Fibroblast of lung (primary cell): ENCODE results near the gene ZNF609. TPM values are rescaled to one million over a fixed set of nuclear protein-coding genes. Genes with fewer than 3 reads are reported as not detected.

Experiments
- DNase-seq, 2 donors: peaks; one replicate each; pipeline versions ENCODE4 v3.0.0 to v3.0.0-alpha.2; 2010; ENCODE audit warnings: low read depth in 2 of 2
- H2AFZ ChIP-seq: 2 replicates; pipeline ENCODE4 v1.5.1; 2012; ENCODE audit warnings: low read length, control low read depth, inconsistent platforms
- H3K27ac ChIP-seq: 2 replicates; pipeline ENCODE4 v1.5.1; 2011; ENCODE audit warnings: low read length, control low read depth; ENCODE audit not compliant: insufficient read depth
- H3K27me3 ChIP-seq: 2 replicates; pipeline ENCODE4 v1.5.1; 2011; ENCODE audit warnings: mild to moderate bottlenecking, low read length; ENCODE audit not compliant: control insufficient read depth, insufficient read depth
- H3K36me3 ChIP-seq: 2 replicates; pipeline ENCODE4 v1.5.1; 2011; ENCODE audit warnings: low read length; ENCODE audit not compliant: control insufficient read depth, insufficient read depth
- H3K4me1 ChIP-seq: 2 replicates; pipeline ENCODE4 v1.5.1; 2011; ENCODE audit warnings: low read length; ENCODE audit not compliant: control insufficient read depth, insufficient read depth; ENCODE audit errors: extremely low read depth
- H3K4me2 ChIP-seq: 2 replicates; pipeline ENCODE4 v1.5.1; 2011; ENCODE audit warnings: low read length, control low read depth; ENCODE audit not compliant: insufficient read depth; ENCODE audit errors: extremely low read depth
- H3K4me3 ChIP-seq, 4 experiments: fragments of 200-600 bp in 1 of 4; sonication (generic) in 1 of 4; replicated peaks in 1 of 4; 2 replicates each; pipeline ENCODE4 v1.5.1; 2011 to 2016; ENCODE audit warnings: low read length in 4 of 4, low read depth in 3 of 4, mild to moderate bottlenecking in 3 of 4, control low read depth in 2 of 4, inconsistent platforms in 1 of 4, mixed read lengths in 1 of 4; ENCODE audit not compliant: insufficient read depth in 1 of 4; ENCODE audit errors: control extremely low read depth in 1 of 4
- H3K79me2 ChIP-seq: 2 replicates; pipeline ENCODE4 v1.5.1; 2012; ENCODE audit warnings: mild to moderate bottlenecking, low read length, inconsistent platforms; ENCODE audit not compliant: control insufficient read depth, insufficient read depth
- H3K9ac ChIP-seq: 2 replicates; pipeline ENCODE4 v1.5.1; 2011; ENCODE audit warnings: mild to moderate bottlenecking, low read length, control low read depth; ENCODE audit not compliant: insufficient read depth
- H3K9me3 ChIP-seq: 2 replicates; pipeline ENCODE4 v1.5.1; 2012; ENCODE audit warnings: low read depth, low read length; ENCODE audit not compliant: control insufficient read depth, insufficient read depth
- H4K20me1 ChIP-seq: 2 replicates; pipeline ENCODE4 v1.5.1; 2011; ENCODE audit warnings: low read length; ENCODE audit not compliant: control insufficient read depth, insufficient read depth; ENCODE audit errors: extremely low read depth
- EZH2 ChIP-seq: IDR thresholded peaks from 2 replicates; pipeline ENCODE4 v1.5.1; 2012; ENCODE audit warnings: low read length, control low read depth, mild to moderate bottlenecking; ENCODE audit errors: missing control alignments
- polyA plus RNA-seq, 2 donors: library from polyadenylated mRNA; depleted of rRNA in 1 of 2; stranded (reverse) in 1 of 2; unstranded in 1 of 2; fragments of >200 nt; gene quantifications; 2 replicates each; pipeline ENCODE4 v1.2.1, GENCODE V29; 2011 to 2012; ENCODE audit warnings: missing spikeins in 1 of 2
- total RNA-seq: library from RNA; depleted of rRNA; stranded (reverse); fragments of >200 nt; gene quantifications from 2 replicates; pipeline ENCODE4 v1.2.1, GENCODE V29; 2014
- TF ChIP-seq, protein P1 (sequence below), 2 donors: IDR thresholded peaks in 1 of 2; conservative IDR thresholded peaks in 1 of 2; 1 replicate in 1 of 2; 2 replicates in 1 of 2; pipeline ENCODE4 v1.5.1; 2011 to 2012; ENCODE audit warnings: low read length in 2 of 2, control low read depth in 1 of 2, inconsistent platforms in 1 of 2, low read depth in 1 of 2, mild to moderate bottlenecking in 1 of 2

The ZNF609 gene
- total and polyA plus RNA-seq, 2 donors (not counting 1 experiment from before 2014, with no cell fraction given) = 10.8 to 14.7 TPM

DNA sequence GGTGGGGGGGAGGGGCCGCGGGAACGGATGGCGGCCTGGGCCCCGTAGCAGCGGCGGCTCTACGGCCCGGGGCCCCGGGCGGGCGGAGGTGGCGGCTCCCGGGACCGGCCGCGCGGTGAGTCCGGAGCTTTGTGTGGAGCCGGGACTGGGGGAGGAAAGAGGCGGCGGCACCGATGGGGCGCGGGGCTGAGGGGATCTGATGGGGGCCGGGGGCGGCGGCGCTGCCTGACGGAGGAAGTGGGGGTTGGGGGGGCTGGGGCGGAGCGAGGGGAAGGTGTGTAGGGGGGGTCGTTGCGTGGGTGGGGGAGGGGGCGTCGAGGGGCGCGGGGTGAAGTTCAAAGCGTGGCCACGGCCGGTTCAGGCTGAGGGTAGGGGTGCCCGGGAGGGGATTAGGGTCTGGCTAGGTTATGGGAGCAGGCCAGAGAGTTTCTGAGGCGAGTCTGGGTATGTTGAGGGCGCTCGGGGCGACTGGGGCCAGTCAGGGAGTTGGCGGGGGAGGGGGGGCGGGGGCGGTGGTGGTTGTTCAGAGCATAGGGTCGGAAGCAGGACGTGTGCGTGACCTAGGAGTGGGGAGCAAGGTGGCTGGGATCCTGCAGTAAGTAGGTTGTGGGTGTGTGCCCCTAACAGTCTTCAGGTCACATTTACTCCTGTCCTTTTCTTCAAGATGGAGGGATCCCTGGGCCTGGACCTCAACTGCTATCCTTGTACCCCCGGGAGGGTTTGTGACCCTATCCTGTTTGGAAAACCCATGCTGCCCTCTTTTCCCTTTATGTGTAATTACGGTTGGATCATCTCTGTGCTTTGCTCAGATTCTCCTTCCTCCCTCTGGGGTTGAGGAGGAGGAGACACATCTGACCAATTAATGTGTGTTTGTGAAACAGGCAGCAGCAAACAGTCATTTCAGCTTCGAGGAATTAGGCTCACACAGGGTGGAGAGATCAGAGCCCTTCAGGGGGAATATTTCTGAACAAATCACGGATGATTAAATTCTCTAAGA, 644 bp downstream of the ZNF609 start:
- Histone ChIP-seq H3K9ac (peak overlapping the region; percentile 59), H3K36me3 (no peaks in the 10 kb centered on the region), H3K27ac (peak overlapping the region; percentile 56), H3K27me3 (no peaks in the 10 kb centered on the region), H3K4me1 (peaks cover 2% of the 10 kb centered on the region), H3K4me2 (peak overlapping the region; percentile 77), H4K20me1 (no peaks in the 10 kb centered on the region), H3K9me3 (no peaks in the 10 kb centered on the region), H2AFZ (peak overlapping the region; percentile 39), H3K79me2 (peaks cover 43% of the 10 kb centered on the region), H3K4me3 (peak overlapping the region; percentile 34 to 77 (median 70))
- DNase-seq = peak; percentile 79 to 85
- no peak for TF ChIP-seq EZH2
- TF ChIP-seq, protein P1, sequence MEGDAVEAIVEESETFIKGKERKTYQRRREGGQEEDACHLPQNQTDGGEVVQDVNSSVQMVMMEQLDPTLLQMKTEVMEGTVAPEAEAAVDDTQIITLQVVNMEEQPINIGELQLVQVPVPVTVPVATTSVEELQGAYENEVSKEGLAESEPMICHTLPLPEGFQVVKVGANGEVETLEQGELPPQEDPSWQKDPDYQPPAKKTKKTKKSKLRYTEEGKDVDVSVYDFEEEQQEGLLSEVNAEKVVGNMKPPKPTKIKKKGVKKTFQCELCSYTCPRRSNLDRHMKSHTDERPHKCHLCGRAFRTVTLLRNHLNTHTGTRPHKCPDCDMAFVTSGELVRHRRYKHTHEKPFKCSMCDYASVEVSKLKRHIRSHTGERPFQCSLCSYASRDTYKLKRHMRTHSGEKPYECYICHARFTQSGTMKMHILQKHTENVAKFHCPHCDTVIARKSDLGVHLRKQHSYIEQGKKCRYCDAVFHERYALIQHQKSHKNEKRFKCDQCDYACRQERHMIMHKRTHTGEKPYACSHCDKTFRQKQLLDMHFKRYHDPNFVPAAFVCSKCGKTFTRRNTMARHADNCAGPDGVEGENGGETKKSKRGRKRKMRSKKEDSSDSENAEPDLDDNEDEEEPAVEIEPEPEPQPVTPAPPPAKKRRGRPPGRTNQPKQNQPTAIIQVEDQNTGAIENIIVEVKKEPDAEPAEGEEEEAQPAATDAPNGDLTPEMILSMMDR (conservative IDR thresholded peaks at IDR 0.05 in 1 of 2, IDR thresholded peaks at IDR 0.05 in 1 of 2; ENCODE audit: low read depth in 1 of 2, low read length in 2 of 2) = peak in 1 of 2 donors; percentile 16

- TF ChIP-seq, protein P1 (conservative IDR thresholded peaks at IDR 0.05 in 1 of 2, IDR thresholded peaks at IDR 0.05 in 1 of 2; ENCODE audit: low read depth in 1 of 2, low read length in 2 of 2) = no peak
- TF ChIP-seq EZH2 = no peak
- Histone ChIP-seq H2AFZ (no peak overlapping the region), H3K27me3 (no peaks in the 10 kb centered on the region), H3K4me2 (peak overlapping the region; percentile 77), H3K4me1 (peaks cover 2% of the 10 kb centered on the region), H3K4me3 (peak overlapping the region; percentile 34 to 77 (median 70)), H3K9ac (no peak overlapping the region), H4K20me1 (no peaks in the 10 kb centered on the region), H3K9me3 (no peaks in the 10 kb centered on the region), H3K36me3 (no peaks in the 10 kb centered on the region), H3K79me2 (peaks cover 50% of the 10 kb centered on the region), H3K27ac (peak overlapping the region; percentile 56)
- peak; percentile 32 to 33 for DNase-seq
Observed at GRCh38 chr15:64461721-64462162, 1.4 kb downstream of the ZNF609 start.

GRCh38 chr15:64462492-64462891, 2.1 kb downstream of the ZNF609 start:
- H3K27ac ChIP-seq = no peak overlapping the region
- H3K79me2 ChIP-seq = peaks cover 56% of the 10 kb centered on the region
- H3K4me1 ChIP-seq = peaks cover 2% of the 10 kb centered on the region
- no peaks in the 10 kb centered on the region for H3K9me3 ChIP-seq
- no peak for TF ChIP-seq EZH2
- TF ChIP-seq, protein P1 (conservative IDR thresholded peaks at IDR 0.05 in 1 of 2, IDR thresholded peaks at IDR 0.05 in 1 of 2; ENCODE audit: low read depth in 1 of 2, low read length in 2 of 2) = no peak
- H3K36me3 ChIP-seq = no peaks in the 10 kb centered on the region
- H3K9ac ChIP-seq = no peak overlapping the region
- H4K20me1 ChIP-seq = no peaks in the 10 kb centered on the region
- H3K4me3 ChIP-seq = peak overlapping the region in 1 of 4 experiments; percentile 72
- no peaks in the 10 kb centered on the region for H3K27me3 ChIP-seq
- H3K4me2 ChIP-seq = peak overlapping the region; percentile 77
- no peak for DNase-seq
- no peak overlapping the region for H2AFZ ChIP-seq
